C4-2B (cell line): Measurements from ENCODE around the gene TRPC6.

Source experiments
- CTCF ChIP-seq: fragments of 450-650 bp; conservative IDR thresholded peaks from 2 replicates; pipeline ENCODE4 v1.5.1; 2017; ENCODE audit warnings: mild to moderate bottlenecking
- ZFX ChIP-seq: fragments of 450-650 bp; IDR thresholded peaks from 2 replicates; pipeline ENCODE4 v1.6.1; 2017

- no peak for TF ChIP-seq CTCF
- TF ChIP-seq ZFX = no peak
Measured at GRCh38 chr11:101497291-101497690, 86.5 kb downstream of the TRPC6 start.
